ENCODE measurements around the gene CIITA.

The CIITA gene

DNA sequence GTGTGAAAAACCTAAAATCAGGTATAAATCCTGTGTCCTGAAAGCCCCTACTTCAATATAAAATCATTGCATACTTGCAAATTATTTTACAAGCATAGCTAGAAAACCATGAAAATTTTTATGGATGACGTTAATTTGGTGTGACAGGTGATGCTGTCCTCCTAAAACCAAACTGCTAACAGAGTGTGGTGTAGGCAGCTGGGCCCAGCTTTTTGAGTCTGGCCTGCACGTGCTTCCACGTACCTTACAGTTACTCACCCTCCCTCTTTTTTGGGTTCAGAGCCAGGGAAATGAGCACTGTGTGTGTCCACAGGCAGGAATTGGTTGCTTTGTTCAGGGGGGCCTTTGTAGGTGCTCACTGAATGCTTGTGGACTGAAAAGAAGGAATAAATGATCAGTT is 103.8 kb downstream of the CIITA start:
- H3K27me3 Mint-ChIP-seq = no peaks in the 10 kb centered on the region
- no peak overlapping the region for H3K27ac Mint-ChIP-seq
- H3K4me3 Mint-ChIP-seq = no peak overlapping the region
- no peaks in the 10 kb centered on the region for H3K9me3 Mint-ChIP-seq
- peaks cover 8% of the 10 kb centered on the region for H3K36me3 Mint-ChIP-seq
- peaks cover 16% of the 10 kb centered on the region for H3K4me1 Mint-ChIP-seq

DNA sequence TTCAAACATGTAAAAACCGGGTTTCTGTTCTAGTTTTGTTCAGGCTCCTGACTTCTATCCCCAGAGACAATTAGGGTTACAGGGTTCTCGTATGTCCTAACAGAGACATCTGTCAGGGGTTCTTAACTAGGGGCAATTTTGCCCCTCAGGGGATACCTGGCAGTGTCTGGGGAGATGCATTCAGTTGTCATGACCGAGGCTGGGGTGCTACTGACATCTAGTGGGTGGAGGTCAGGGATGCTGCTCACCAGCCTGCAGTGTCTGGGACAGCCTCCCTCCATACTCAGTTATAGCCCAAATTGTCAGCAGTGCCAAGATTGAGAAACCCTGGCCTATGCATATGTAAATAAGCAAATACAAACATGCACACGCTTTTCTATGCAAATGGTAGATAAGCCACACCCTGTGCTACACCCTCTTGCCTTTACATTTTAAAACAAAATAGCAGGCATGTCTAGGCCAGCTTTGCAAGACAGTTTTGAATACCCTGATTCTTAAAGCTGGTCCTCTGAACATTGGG is 104.8 kb downstream of the CIITA start:
- H3K4me3 Mint-ChIP-seq = no peak overlapping the region
- peaks cover 23% of the 10 kb centered on the region for H3K4me1 Mint-ChIP-seq
- no peaks in the 10 kb centered on the region for H3K9me3 Mint-ChIP-seq
- no peak overlapping the region for H3K27ac Mint-ChIP-seq
- no peaks in the 10 kb centered on the region for H3K27me3 Mint-ChIP-seq
- H3K36me3 Mint-ChIP-seq = peaks cover 8% of the 10 kb centered on the region

DNA sequence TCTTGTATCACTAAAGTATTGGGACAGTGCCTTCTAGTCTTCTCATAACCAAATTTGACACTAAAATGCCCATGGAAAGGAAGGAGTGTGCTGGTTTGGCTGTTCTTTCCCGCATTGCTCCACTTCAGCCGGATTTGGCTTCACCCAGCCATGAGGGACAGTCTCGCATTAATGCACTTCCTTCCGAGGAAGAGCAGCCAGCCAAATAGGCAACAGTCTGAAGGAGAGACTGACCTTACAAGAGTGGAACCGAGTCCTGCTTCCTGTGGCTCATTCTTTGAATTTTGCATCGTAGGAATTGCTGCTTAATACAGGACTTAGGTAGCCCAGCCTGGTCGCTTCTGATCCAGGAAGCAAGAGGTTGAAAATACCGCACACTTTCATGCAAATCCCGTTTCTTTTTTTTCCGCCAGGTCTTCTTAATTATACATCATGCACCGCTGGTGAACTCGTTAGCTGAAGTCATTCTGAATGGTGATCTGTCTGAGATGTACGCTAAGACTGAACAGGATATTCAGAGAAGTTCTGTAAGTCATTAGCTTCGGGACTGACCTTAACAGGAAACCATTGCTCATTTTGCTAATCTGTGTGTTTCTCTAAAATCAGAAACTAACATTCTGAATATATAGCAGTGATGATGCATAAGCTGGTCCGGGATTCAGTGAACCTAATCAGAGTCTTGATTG is 105.6 kb downstream of the CIITA start:
- Mint-ChIP-seq H3K4me3 (no peak overlapping the region), H3K27me3 (no peaks in the 10 kb centered on the region), H3K4me1 (peaks cover 25% of the 10 kb centered on the region), H3K9me3 (no peaks in the 10 kb centered on the region), H3K36me3 (peaks cover 7% of the 10 kb centered on the region), H3K27ac (no peak overlapping the region)

DNA sequence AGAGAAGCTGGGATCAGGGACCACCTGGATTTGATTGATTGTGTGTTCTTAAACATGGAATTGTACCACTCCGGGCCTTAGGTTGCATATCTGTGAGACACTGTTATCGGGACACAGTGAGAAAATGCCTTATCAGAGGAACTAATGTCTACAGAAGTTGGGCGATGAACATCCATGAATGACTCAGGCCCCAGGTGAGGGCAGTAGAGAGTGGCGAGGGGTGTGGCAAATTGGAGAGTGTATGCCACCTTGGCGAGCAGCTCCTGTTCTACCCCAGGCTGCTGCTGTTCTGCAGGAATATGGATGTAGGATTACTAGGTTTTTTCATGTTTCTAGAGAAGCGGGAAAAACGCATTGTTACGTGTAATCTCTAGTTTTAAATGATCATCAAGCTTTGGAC is 106.2 kb downstream of the CIITA start:
- no peaks in the 10 kb centered on the region for H3K27me3 Mint-ChIP-seq
- peaks cover 27% of the 10 kb centered on the region for H3K4me1 Mint-ChIP-seq
- no peaks in the 10 kb centered on the region for H3K9me3 Mint-ChIP-seq
- no peak overlapping the region for H3K4me3 Mint-ChIP-seq
- peaks cover 7% of the 10 kb centered on the region for H3K36me3 Mint-ChIP-seq
- no peak overlapping the region for H3K27ac Mint-ChIP-seq

DNA sequence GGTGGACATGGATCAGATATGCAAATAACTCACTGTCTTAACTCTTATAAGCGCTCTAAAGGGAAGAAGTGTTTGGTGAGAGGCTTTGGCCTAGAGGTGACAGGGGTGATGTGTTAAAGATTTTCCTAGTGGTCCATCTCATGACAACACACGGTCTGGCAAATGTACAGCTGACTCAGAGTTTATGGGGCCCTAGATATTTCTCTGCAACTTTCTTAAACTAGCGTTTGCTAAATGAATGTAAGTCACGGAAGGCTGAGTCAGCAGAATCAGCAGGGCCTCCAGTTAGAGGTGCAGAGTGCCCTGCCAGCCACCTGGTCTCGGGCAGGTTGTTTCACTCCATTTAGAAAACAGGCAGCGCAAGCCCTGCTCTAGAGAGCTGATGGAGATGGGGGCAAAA is 107.5 kb downstream of the CIITA start:
- peak overlapping the region; percentile 37 for H3K27ac Mint-ChIP-seq
- H3K27me3 Mint-ChIP-seq = no peaks in the 10 kb centered on the region
- no peaks in the 10 kb centered on the region for H3K9me3 Mint-ChIP-seq
- peaks cover 37% of the 10 kb centered on the region for H3K4me1 Mint-ChIP-seq
- no peak overlapping the region for H3K4me3 Mint-ChIP-seq
- peaks cover 7% of the 10 kb centered on the region for H3K36me3 Mint-ChIP-seq

All from activated naive CD4-positive, alpha-beta T cell treated with anti-CD3 and anti-CD28 coated beads, Interleukin-2, amount 50 U/mL, for 24 hours (primary cell).